GM12801 (cell line): ENCODE results near the gene TNS3.

Experiments
- TF ChIP-seq, protein P1 (sequence below): IDR thresholded peaks from one replicate; pipeline ENCODE4 v1.5.1; 2011; ENCODE audit warnings: control low read depth; ENCODE audit not compliant: insufficient read length; ENCODE audit errors: extremely low read depth

Gene TNS3

DNA sequence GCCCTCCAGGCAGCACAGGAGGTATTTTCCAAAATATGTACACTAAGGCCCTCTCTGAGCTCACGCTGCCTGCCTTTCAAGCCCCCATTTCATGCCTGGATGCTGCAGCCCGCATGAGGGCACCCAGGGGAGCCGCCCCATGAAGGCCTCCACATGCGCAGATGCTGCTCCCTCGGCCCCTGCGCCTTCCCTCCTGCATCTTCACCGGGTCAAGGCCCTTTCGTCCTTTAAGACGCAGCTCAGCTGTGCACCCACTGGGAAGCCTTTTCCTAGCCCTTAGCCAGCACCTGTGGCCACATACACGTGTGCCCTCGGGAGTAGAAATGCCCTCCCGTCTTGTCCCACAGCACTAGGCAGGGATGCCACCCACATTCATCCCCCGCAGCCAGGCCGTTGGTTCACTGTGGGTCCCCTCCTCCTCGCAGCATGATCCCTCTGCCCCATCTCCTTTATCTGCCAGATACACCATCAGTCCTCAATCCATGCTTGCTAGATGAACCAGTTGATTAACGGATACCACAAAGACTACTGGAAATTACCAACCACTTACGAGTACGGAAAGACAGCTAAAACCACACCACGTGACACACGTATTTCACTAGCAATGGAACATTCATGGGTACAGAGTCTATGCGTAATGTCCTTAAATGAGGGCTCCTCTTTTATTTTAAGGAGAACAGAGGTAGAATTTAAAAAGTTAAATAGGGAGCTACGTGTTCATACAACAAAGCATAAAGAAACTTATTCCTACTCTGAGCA is 278.0 kb downstream of the TNS3 start:
- TF ChIP-seq, protein P1, sequence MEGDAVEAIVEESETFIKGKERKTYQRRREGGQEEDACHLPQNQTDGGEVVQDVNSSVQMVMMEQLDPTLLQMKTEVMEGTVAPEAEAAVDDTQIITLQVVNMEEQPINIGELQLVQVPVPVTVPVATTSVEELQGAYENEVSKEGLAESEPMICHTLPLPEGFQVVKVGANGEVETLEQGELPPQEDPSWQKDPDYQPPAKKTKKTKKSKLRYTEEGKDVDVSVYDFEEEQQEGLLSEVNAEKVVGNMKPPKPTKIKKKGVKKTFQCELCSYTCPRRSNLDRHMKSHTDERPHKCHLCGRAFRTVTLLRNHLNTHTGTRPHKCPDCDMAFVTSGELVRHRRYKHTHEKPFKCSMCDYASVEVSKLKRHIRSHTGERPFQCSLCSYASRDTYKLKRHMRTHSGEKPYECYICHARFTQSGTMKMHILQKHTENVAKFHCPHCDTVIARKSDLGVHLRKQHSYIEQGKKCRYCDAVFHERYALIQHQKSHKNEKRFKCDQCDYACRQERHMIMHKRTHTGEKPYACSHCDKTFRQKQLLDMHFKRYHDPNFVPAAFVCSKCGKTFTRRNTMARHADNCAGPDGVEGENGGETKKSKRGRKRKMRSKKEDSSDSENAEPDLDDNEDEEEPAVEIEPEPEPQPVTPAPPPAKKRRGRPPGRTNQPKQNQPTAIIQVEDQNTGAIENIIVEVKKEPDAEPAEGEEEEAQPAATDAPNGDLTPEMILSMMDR = no peak

DNA sequence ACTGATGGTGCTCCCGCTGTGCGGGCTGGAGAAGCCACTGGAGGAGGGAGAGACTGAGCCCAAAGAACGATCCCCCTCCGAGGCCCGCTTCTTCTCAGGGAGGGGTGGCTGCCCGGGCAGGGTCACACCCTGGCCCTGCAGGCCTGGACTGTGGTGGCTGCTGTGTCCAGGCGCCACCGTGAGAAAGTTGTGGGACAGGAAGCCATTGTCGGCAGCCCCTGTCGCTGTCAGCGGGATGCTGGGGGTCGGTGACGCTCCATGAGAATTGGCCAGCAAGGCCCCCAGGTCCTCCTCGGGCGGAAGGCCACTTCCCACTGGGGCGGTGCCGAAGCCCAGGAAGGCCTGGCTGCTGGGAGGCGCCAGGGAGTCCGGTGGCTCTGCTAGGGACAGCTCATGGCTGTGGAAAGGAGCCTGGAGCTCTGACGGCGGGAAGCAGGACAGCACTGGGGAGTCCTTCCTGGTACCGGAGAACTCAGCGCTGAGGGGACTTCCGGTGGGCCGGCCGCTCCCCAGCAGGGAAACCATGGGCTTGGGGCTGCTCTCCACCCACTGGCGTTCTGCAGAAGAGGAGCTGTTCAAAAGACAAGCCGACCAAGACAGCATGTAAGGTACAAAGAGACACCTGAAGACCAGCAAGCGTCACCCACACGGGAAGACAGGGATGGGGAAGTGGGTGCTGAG is 278.8 kb downstream of the TNS3 start:
- TF ChIP-seq, protein P1 = no peak

DNA sequence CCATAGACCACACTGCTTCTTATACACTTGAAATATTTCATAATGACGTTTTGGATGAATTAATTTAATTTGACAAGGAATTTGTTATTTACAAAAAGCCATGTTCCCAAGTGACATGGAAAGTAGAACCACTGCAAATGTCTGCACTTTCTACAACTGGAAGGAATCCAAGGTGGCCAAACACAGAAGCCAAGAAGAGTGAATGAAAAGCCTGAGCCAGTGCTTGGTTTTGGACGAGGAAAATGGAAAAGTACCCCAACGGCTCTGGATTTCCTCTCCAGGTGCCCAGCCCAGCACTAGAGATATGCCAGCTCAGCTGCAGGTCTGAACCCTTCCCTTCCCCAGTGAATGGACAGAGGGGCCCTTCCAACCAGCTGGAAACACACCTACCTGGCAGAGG is 279.4 kb downstream of the TNS3 start:
- TF ChIP-seq, protein P1 = no peak

DNA sequence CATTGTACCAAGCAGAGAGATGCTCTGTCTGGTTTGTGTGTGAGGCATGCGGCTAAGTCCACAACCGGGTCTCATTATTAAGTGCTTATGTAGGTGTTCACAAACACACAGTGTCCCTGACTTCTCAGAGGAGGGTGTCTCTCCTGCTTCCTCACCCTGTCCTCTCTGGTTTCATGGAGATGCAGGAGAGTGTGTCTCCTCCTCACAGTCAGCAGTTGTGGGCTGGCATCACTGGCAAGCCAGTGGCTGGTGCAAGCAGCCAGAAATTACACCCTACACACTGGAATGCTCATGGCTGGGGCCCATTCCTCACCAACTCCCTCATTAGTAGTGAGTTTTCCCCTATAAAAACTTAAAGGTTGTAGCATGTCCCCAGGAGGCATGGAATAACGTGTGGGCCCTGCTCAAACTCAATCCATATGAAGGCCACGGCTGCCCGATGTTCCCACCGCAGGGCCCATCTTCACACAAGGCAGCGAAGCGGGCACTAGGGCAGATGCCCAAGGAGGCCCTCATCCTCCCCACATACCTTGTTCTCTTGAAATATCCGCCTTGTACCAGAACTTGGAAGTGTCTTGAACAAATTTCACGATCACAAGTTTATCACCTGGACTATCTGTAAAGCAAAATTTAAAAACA is 280.1 kb downstream of the TNS3 start:
- TF ChIP-seq, protein P1 = no peak

DNA sequence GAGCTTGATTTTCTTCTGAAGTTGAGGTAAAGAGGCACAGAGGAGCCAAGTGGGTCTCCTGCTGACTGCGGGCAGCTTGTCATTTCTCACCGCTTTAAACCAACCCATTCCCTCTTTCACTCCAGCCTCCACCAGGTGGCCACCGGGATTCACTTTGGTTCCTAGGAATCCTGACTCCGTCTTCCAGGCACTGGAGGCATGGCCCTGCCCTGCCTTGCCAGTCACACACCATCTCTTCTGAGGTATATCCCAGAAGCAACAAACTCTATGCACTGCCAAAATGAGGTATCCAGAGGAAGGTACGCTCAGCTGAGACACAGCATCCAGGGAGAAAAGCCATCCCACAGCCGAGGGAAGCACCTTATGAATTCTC is 280.8 kb downstream of the TNS3 start:
- TF ChIP-seq, protein P1 = no peak

DNA sequence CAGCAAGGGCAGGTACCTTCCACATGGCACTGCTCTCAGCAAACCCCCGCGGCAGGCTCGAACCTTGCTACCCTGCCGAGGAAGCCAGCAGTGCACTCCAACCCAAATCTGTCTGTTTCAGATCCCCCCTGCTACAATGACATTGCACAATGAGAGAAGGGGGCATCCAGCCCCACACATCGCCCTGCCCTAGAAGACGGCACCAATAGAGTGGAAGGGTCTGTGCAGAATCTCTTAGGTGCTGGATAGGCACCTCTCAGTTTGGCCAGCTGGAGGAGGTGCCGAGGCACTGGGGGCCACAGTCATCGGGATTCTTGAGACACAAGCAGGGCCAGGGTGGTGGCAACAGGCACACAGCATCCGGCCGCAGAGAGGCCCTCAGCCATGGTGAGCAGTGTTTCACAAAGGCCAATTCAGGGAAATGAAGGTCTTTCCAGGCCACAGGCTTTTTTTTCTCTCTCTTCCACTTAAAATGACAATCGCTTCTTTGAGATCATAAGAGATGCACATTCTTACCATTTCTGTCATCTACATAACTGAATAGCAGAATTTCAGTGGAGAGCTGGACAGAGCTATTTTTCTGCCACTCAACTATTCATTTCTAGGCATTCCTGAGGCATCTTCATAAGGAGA is 281.3 kb downstream of the TNS3 start:
- TF ChIP-seq, protein P1 = no peak

DNA sequence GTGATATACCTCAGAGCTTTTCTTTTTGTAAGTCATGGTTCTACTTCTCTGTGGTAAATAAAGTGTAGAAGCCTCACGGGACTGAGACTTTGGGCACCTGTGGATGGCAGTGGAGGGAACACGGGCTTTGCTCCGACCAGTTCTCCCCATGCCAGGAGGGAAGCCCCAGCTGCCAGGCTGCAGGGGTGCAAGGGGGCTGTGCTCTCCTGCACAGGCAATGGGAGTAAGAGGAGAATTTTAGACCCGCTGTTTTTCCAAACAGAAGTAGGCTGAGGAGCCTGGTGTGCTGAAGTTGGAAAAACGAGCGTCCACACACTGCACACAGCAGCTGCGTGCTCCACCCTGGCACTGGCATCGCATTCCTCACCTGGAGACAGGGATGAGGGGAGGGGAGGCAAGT is 282.4 kb downstream of the TNS3 start:
- TF ChIP-seq, protein P1 = no peak
